NCI-H526 (cell line): ENCODE measurements around the gene NUDT5.
"Not testable (repeated sequence)": the region's sequence is repeated elsewhere in the genome, so short reads cannot be mapped to it uniquely, and the experiment has no call there.

ENCODE experiments used
- DNase-seq, 2 experiments: peaks; one replicate each; lab custom pipeline; 2025; lab: John Stamatoyannopoulos, UW

NUDT5 gene

DNA sequence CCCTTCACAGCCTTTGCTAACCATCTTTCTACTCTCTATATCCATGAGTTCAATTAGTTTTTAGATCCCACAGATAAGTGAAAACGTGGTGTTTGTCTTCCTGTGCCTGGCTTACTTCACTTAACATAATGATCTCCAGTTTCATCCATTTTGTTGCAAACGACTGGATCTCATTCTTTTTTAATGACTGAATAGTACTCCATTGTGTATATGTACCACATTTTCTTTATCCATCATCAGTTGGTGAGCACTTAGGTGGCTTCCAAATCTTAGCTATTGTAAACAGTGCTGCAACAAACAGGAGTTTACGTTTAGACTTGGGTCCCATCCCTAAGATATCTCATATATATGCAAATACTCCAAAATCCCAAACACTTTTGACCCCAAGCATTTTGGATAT is 9.4 kb upstream of the NUDT5 start:
- no peak for DNase-seq

DNA sequence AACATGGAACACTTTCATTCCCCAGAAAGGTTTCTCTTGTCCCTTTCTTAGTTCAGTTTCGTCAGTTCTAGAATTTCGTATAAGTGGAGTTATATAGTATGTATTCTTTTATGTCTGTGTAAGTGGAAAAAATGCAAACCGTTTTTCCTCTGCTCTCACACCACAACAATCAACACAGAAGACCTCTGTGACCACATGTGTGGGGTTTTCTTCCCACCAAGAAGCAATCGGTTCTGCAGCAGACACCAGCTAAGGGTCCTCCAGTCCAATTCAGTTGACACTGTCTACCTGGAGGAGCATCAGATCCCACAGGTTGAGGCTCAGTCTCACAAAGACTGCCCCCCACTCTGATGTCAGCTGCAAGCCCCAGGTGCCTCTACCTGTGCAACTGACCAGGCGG is 6.5 kb upstream of the NUDT5 start:
- no peak for DNase-seq

DNA sequence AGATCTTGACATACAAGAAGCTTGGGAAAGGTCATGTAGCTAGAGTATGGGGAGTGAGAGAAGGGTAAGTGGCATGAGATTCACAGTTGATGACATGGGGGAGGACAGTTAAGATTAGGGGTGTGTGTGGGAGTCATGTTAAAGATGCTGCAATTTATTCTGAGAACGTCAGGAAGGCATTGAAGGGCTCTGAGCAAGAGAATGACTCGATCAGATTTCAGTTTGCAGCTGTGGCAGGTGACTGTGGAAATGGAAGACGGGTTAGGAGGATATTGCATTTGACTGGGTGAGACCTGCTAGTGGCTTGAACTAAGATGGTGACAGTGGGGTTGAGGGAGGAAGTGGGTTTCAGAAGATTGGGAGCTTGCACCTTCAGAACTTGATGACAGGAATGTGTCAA is 5.9 kb upstream of the NUDT5 start:
- no peak for DNase-seq

DNA sequence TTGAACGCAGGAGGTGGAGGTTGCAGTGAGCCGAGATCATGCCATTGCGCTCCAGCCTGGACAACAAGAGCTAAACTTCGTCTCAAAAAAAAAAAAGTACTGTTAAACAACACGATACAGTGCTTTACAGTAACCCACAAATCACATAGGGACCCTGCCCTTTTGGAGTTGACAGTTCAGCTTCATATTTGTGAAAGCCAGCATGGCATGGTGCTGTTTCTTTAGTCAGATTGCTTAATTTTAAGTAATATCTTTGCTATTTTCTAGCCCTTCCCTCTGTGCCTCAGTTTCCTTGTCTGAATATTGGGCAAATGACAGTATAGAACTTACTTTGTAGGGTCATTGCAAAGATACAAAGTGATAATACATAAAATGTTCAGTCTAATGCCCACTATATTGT is 5.2 kb upstream of the NUDT5 start:
- DNase-seq = no peak

DNA sequence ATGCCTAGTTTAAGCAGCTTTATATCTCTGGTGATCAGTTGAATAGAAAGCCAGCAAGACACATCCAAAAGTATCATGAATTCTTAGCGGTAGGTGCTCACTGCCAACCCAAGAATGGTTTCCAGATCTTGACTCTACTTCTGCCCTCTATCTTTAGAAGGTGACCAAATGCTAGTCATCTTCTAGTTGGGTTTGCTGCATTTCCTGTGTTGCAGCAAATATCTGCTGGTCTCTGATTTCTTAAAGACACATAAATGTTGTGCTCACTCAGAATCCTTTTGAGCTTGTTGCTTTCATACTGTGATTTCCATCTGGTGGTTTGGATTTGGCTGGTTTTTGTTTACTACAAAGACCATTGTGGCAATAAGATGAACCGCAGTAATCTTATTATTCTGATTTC is 2.5 kb upstream of the NUDT5 start:
- DNase-seq = no peak

DNA sequence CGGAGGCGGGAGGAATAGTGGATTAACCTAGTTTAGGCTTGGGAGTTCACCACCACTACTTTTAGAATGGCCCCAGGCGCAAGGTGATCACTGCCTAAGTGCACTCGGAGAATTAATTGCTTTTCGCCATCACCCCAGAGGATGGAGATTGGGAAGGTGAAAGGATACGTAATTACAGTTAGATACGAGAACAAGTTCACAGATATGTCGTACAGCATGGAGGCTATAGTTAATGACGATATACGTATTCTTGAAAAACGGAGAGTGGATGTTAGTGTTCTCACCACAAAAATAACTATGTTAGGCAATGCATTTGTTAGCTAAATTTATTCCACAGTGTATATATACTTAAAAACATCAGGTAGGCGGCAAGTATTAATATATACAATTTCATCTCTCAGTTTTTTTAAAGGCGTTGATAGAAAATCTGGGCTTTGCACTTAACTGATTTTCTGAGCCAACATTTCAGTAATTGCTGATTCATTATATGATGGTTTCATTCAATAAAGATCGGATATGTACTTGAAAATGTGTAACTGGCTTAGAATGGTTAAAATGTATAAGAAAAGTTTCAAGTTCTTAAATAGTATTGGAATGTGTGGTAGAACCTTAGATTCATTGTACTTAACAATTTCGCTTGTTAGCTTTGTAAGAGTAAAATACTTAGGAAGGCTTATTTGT is 980 bp upstream of the NUDT5 start:
- DNase-seq = peak in 1 of 2 experiments; percentile 35

DNA sequence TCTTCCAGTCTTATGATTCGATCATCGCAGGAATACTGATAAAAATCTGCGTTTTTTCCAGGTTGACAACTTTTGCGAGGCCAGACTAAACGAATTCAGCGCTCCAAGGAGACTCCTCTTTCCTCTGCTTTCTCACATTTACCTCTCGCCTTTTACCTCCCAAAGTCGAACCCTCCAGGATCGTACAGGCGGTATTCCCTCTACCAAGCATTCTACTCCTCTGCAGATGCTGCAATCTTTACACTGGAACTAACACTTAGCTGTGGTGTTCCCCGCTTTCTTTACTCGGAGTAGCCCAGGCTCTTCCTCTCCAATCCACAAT is 449 bp downstream of the NUDT5 start:
- no peak for DNase-seq

DNA sequence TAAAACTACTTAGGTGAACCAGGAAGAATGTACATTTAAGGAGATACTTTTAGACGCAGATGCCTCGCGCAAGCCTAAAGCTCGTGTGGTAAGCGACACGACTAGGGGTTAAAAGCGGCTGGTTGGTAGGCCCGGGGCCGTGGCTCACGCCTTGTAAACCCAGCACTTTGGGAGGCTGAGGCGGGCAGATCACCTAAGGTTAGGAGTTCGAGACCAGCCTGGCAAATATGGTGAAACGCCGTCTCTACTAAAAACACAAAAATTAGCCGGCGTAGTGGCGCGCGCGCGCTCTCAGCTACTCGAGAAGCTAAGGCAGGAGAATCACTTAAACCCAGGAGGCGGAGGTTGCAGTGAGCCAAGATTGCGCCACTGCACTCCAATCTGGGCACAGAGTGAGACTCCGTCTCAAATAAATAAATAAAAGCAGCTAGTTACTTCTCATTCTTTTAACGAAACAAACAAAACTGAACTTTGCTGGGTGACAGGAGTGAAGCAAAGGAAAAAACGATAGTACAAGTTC is 879 bp downstream of the NUDT5 start:
- DNase-seq = peak in 1 of 2 experiments; percentile 11

DNA sequence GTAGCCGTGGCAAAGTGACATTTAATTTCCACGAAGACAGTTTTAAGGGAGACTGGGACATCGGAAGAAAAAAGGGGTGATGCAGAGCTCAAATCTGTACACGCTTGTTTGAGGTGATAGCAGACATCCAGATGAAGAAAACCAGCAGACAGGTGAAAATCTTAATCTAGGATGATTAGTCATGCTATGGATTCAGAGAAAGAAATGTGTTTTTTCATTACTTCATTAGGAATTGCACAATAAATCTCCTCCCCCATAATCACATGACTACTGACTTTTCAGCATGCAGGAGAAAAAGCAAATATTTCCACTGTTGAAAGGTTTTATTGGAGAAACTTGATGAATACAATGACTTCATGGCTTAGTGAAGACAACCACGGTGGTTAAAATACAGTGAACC is 2.5 kb downstream of the NUDT5 start:
- DNase-seq = no peak

DNA sequence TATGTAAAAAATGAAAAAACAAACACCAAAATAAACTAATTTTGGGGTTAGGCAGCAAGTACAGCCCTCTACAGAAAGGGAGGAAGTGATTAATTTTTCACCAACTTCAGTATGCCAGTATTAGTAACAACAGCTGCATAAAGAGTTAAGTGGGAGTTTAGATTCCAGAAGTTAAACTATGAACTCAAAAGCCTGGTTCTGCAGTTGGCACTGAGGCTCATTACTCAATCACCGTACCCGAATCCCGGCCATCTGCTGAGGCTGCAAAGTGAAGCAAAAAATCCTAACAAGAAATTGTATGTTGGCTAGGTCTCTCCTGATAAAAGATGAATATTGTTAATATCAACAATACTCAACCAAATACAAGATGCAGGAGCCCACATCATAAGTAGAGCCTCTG is 4.0 kb downstream of the NUDT5 start:
- no peak for DNase-seq

DNA sequence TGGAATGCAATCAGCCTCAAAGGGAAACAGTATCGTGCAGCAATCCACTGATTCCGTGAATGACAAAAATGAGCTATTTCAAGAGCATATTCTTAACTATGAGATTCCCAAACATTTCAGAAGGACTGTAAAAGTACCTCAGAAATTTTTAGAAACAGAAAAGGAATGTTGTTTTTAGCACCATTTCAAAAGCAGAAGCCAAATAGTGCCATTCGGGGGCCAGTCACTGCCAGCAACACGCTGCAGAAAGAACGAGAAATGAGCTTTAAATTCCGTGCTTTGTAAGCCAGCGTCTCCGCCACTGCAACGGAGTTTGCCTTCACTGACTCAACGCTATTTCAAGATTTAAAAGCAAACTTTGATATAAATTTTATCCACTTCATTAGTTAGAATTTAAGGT is 6.3 kb downstream of the NUDT5 start:
- DNase-seq = no peak

DNA sequence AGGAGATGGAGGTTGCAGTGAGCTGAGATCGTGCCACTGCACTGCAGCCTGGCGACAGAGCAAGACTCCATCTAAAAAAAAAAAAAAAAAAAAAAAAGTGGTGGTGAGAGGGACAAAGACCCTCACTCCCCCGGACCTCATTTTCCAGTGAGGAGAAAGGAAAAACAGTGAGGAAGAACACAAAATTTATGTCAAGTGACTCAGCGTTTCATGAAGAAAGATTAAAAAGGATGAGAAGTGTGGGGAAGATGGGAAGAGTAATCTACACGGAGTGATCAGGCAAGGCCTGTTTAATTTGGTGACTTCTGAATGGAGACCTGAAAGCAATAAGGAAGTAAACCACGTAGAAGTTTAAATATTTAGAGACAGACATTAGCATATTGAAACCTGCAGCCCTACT is 7.0 kb downstream of the NUDT5 start:
- DNase-seq = no peak

DNA sequence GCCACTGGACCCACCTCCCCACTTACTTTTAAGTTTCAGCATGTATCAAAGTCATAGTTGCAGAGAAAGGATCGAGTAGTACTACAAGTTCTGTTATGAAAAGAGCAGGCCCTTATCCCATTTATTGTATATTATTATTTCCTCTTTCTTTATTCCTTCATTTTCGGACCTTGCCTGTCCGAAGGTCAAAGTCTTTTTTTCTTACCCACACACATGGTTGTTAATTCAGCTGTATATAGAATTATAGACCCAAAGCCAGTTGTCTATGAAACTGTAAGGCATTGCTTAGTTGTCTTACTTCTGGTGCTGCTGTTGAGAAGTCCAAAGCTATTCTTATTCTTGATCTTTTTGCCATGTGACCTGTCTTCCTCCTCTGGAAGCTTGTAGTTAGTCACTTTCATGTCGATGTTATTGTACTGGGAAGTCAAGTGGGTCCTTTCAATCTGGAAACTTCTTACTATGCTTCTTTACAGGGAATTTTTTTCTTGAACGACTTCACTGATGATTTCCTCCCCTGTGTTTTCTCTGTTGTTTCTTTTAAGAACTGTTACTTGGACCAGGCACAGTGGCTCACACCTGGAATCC is 8.3 kb downstream of the NUDT5 start:
- no peak for DNase-seq

DNA sequence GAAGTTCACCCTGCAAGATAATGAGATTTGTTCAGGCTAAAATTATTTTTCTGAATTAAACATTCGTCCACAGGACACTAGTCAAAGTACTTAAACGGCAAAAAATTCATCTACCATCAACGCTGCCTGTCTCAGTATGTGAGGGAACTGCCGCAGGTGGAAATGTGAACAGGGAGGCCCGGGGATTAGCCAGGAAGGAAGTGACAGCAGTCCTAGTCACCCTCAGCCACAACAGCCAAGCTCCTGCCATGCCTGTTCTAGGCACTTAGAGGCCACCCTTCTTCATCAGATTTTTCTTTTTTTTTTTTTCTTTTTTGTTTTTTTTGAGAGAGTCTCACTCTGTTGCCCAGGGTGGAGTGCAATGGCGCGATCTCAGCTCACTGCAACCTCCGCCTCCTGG is 9.4 kb downstream of the NUDT5 start:
- DNase-seq = no peak

DNA sequence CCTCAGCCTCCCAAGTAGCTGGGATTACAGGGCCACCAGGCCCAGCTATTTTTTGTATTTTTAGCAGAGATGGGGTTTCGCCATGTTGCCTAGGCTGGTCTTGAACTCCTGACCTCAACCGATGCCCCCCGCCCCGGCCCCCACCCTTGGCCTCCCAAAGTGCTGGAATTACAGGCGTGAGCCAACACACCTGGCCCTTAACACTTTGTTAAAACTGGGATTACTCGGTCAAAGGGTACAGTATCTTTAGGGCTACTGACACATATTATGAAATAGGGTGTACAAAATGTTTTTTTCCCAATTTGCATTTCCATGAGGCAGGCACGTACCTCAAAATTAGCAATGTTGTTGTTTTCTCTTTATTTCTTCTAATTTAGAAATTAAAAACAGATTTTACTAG is 11.5 kb downstream of the NUDT5 start:
- no peak for DNase-seq

DNA sequence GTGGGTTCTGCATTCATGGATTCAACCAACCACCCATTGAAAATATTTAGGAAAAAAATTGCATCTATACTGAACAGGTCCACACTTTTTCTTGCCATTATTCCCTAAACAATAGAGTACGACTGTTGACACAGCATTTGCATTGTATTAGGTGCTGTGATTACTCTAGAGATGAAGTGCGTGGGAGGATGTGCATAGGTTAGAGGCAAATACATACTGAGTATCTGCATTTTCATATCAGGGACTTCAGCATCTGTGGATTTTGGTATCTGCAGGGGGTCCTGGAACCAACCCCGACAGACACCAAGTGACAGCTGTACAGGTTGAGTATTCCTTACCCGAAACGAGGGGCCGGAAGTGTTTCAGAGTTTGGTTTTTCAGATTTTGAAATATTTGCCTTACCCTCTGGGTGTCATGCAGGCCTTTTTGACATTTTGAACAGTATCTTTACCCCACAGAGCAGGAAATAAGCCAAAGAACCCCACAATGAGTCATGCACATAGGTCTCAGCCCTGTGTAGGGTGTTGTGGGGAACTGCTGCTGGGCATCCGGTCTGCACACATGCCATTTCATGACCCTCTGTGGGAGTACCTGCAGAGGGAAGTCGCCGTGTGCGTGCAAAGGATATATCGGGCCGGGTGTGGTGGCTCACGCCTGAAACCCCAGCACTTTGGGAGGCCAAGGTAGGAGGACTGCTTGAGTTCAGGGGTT is 14.5 kb downstream of the NUDT5 start:
- DNase-seq = no peak

DNA sequence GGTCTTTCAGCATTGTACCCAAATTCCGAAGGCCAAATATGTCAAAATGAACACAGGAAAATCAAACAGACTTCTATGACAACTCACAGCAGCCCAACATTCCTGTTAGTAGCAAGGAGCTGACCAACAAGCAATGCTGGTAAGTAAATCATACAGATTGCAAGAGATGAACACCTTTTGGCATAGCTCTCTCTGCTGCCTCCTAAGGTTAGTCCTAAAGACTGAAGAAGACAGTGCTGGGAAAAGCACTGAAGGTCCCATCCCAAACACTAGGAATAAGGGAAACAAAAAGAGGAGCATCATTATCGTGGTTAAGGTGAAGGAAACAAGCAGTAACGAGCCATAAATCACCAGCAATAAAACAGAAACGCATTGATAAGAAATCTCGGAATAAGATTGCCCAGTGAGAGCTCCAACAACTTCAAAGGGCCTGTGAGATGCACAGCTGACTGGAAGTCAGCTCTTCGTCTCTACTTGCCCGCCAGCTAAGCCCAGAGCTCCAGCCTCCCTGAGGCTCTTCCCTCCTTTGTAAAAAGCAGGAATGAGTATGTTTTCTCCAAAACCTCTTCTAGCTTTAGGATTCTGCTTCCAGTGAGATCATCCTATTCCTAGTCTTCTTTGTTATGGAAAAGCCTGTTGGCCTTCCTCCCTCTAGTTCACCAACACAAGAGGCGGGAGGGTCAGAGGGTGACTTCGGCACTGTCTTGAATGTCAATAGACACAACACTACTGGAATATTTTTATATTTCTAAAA is 15.3 kb downstream of the NUDT5 start:
- DNase-seq = no peak

DNA sequence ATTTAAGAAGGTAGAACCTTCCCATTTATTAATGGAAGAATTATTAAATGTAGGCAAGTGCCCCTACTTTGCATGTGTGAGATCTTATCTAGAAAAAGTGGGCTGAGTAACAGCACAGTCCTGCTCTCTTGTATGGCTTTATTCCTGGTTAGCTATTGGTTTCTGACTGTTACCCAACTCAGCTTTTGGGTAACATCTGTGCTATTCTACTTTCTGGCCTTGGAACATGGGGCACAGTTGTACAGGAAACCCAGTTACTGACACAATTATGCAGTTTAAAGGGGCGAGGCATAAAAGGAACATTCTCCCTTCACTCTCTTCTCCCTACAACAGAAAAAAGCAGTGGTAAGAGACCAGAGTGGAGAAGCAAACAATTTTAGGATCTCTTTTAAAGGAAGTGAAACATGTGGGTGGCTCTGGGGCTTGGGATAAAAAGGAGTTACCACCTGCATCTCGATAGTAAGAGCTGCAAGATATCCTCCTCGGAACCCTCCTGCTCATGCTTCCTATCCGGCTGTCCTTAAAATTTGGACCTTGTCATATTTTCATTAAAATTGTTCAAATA is 16.0 kb downstream of the NUDT5 start:
- no peak for DNase-seq

DNA sequence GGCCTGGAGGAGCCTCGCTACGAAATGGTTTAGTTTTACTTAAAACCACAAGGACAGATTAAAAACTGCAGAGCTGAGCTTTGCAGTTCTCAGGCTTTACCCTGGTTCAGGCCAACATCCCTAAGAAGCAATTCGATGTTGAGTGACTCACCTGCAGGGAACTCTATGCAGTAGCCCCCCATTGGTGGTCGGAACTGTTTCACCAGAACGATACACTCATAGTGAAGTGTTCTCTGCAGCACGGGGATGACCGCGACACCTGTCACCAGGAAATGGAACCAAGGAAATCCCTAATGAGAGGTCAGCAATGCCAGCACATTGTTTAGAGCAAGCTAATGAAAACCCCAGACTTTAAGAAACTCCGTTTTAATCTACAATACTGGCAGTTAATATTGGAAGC is 18.0 kb downstream of the NUDT5 start:
- DNase-seq = no peak

DNA sequence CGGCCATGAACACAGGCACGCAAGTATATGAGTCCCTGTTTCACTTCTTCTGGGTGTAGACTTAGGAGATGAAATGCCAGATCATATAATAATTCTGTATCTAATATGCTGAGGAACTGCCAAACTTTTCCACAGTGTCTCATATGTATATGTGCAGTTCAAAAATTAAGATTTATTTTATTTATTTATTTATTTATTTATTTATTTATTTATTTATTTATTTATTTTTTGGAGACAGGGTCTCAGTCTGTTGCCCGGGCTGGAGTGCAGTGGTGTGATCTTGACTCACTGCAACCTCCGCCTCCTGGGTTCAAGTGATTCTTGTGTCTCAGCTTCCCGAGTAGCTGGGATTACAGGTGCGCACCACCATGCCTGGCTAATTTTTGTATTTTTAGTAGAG is 24.2 kb downstream of the NUDT5 start:
- not testable (repeated sequence) for DNase-seq

DNA sequence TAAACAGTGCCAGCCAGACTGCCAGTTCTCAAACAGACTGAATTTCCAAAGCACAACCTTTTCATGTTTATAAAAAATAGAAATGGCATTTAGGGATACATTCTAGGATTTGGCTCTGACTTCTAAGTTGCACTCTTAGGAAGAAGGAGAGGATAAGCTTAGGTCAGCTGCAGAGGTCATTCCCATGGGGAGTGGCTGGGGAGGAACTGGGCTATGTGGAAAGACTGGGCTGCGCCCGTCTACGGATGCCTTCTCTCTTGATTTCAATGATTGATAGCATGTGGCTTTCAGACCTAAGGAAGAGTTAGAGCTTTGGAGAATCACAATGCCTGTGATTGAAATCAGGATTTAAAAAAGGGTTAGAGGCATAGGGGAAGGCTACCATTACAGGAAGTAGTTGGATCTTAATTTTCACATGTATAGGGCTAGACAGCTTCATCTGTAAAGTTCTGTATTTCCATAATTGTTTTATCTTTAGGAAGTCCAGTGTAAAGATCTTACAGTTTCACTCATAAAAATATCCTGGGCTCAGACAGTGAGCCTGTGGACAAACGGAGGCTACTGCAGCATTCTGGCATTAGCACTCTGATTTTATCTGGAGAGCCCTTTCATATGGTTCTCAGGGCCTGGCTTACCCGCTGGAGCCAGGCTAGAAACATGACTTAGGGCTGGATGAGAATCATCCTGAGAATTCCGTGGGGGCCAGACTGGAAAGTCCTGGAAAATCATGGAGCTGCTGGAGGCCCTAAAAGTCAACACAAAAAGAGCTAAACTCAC is 29.5 kb downstream of the NUDT5 start:
- no peak for DNase-seq

DNA sequence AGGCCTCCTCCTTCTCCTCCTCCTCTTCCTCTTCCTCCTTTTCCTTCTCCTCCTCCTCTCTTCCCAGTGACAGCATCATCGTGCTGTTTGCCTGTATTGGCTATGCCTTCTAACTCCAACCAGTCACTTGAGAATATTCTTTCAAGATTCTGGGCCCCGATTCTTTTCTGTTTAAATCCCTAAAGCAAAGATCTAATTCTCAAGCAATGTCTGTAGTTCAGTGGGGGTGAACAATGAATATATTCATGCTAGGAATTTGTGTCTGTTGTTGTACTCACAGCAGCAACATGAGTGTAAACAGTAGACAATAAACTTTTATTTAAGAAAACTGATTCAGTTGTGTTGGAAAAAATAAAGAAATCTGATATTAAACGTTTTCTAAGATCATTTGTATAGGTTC is 30.7 kb downstream of the NUDT5 start:
- no peak for DNase-seq
